ENCODE measurements around the gene ARHGEF25.
"Not testable (repeated sequence)": the region's sequence is repeated elsewhere in the genome, so short reads cannot be mapped to it uniquely, and the experiment has no call there.

ARHGEF25 gene

DNA sequence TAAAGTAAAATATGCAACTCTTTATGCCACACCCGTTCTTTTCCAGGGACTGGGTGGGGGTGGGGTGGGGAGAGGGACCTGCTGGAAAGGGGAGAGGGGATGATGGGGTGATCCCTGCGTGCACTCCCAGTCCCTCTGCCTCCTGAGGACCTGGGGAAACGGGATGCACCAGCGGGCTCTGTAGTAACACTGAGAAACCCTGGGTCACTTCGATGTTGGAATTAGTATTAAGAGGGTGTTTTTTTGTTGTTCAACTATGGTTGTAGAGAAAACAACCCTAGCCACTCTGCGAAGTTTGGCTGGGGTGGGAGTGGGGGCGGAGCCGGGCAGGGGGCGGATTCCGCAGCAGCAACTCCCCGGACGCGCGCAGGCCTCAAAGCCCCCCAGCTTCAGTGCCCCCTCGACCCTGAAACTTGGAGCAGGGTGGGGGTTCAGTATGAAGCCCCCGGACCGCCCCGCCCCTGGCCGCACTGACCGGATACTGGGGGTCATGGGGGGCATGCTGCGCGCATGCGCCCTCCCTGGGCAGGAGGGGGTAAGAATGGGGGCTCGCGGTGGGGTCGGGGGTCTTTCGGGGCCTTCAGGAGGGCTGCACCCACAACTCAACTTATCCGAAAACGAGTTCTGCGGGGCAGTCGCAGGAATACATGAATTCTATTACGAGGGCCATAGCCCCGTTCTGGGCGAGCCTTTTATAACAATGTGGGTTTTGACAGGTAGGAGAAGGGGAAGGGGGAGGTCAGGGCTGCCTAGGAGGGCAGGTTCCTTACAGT, 1.3 kb upstream of the ARHGEF25 start:
- DNase-seq: no peak

DNA sequence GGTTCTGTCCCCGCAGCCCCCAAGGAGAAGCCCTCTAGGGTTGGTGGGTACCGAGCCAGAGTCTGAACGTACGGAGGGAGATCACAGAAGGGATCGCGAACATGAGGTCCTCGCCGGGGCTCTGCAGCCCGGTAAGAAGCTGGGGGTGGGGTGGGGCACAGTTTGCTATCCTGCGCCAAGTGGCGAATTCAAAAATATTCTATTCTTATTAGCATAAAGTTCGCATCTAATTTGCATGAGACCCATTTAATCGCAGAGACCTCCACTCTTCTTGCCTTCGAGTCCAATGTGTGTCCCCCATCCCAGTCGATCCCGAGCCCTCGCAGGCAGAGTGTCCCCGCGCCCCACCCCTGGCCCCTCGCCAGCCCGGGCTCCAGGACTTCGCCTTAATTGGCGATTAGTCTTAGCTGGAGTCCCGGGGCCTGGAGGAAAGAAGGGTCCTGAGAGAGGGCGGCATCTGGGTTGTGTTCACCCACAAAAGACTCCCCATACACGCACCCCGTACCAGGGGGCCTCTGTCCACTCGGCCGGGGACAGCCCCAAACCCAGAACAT, 604 bp upstream of the ARHGEF25 start:
- DNase-seq: no peak

DNA sequence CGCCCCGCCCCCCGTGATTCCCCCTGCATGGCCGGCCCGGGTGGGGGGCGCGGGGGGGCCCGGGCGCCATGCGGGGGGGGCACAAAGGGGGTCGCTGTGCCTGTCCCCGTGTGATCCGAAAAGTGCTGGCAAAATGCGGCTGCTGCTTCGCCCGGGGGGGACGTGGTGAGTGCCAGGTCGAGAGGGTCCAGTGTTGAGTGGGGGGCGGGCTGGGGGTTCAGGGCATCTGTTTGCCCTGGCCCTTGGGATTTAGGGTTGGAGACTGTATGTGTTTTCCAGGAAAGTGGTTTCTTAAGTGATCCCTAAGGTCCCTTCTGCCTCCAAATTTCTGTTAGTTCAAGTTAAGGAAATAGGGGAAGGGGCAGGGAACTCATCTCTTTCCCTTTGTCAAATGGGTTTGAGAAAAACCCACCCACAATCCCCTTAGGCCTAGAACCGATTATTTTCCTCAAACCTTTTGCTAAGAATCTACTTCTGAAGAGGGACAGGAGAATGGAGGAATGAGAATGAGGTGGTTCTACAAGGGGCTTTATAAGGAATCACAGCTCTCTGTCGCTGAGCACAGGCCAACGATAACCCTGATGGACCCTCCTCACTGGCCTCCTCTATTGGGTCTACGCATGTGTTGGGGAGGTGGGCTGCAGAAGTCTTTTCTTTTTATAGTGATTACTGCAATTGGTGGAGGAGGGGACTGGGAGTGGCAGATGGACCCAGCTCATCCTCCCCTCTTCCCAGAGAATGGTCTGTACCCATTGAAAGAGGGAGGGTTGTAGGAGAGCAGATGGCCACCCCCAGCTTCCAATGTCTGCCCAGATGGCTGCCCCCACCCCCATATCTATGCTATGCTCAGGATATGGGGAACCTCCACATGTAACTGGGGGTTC, 834 bp downstream of the ARHGEF25 start:
- DNase-seq: no peak

DNA sequence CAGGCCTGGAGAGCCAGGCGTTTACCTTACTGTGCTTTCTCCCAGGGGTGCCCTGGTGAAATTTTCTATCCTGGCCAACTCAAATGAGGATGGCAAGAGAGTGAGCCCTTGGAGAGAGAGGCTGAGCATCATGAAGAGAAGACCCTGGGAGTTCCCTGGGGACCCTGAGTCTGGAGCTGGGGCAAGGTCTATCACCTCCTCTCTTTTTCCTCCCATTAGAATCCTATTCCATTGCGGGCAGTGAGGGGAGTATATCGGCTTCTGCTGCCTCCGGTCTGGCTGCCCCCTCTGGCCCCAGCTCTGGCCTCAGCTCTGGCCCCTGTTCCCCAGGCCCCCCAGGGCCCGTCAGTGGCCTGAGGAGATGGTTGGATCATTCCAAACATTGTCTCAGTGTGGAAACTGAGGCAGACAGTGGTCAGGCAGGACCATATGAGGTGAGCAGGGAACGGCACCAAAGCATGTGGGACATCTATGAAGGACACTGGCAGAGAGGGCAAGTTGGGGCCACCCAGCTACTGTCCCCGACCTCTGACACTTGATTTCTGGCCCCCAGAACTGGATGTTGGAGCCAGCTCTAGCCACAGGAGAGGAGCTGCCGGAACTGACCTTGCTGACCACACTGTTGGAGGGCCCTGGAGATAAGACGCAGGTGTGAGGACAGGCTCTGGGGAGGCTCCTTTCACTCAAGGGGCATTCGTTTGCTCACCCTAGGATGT, 1.6 kb downstream of the ARHGEF25 start:
- no peak for DNase-seq

DNA sequence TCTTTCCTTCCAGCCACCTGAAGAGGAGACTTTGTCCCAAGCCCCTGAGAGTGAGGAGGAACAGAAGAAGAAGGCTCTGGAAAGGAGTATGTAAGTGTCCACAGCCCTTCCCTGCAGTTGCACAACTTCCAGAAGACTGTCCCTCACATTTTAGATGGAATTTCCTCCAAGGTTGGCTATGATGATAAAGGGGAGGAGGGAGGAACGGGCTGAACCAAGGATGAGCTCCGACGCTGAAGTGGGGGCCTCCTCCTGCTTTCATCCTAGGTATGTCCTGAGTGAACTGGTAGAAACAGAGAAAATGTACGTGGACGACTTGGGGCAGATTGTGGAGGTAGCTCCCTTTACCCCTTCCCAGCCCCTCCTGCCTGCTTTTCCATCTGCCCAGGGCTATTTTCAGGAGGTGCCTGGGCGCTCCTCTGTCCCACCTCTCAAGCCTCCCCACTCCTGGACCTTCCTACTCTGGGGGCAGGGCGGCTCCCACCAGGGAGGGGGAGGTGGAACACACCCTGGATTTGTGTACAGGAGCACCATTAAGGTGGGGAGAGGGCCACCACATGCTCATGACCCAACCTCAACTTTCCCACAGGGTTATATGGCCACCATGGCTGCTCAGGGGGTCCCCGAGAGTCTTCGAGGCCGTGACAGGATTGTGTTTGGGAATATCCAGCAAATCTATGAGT, 2.3 kb downstream of the ARHGEF25 start:
- DNase-seq: no peak

DNA sequence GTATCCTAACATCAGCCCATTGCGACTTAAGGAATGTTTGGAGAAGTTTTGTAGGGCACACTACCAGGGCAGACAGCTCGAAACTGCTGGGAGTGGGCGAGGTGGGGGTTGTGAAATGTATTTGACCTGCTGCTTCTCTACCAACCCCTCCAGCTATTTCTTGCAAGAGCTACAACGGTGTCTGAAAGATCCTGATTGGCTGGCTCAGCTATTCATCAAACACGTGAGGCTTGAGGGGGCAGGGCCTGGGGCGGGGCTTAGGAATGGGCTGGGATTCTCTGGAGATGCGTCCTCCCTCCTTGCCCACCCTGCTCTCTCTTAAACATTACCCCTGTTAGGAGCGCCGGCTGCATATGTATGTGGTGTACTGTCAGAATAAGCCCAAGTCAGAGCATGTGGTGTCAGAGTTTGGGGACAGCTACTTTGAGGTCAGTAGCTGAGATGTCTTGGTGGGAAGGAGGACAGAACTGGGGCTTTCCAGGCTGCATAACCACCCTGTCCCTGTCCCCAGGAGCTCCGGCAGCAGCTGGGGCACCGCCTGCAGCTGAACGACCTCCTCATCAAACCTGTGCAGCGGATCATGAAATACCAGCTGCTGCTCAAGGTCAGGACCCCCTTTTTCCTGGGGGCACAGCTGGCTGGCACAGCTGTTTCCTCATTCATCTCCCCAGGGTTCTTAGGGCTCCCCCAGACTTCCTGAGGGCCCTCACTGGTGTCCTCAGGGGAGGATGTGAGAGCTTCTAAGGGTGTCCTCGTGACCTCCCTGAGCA, 3.1 kb downstream of the ARHGEF25 start:
- DNase-seq: peak; percentile 18

DNA sequence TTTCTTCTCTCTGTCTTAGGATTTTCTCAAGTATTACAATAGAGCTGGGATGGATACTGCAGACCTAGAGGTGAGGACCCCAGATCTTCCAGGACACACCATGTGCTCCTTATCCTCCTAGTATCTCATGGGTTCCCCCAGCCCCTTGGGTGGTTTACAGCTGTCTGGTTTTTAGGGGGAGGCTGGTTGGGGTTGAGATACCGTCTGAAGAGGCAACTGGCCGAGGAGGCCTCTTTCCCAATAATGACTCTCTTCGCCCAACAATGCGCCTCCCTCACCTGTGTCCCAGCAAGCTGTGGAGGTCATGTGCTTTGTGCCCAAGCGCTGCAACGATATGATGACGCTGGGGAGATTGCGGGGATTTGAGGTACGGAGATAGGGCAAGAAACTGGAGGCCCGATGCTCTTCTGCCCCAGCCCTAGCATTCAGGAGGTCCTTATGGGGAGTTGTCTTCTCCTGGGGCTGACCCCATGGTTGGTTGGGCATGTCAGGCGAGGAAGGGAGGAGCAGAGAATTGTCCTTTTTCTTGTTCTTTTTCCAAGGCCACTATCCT, 3.8 kb downstream of the ARHGEF25 start:
- DNase-seq: no peak

DNA sequence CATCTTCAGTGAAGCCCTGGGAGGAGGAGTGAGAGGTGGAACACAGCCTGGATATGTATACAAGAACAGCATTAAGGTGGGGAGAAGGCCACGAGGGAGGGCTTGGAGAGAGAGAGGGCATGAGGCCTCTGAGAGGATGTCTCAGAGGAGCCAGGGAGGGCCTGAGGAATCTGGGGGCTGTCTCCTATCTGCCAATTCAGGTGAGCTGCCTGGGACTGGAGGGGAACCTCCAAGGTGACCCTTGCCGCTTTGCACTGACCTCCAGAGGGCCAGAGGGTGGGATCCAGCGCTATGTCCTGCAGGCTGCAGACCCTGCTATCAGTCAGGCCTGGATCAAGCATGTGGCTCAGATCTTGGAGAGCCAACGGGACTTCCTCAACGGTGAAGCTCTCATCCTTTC, 4.4 kb downstream of the ARHGEF25 start:
- no peak for DNase-seq

DNA sequence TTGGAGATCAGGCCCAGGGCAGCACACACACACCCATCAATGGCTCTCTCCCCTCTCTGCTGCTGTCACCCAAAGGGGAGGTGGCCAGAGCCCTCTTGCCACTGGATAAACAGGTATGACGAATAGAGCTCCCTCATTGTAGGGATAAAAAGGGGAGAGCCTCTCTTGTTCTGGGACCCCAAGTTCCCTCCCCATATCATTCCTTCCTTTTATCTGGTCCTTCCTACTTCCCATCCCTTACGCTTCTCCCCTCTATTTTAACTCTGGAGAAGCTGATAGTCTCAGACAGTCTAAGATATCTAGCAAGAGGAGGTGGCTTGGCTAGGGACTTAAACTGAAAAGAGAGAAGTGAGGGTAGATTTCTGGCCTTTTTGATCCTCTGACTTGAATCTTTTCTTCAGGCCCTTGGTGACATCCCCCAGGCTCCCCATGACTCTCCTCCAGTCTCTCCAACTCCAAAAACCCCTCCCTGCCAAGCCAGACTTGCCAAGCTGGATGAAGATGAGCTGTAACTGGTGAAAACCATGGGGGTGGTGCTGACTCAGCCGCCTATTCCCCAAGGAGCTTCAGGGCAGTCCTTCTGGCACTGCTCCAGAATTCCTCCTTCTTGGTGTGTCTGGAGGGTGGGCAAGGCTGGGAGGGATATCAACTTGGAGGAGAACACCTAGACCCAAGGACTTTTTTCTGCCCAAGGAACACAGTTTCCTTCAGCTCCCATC, 5.3 kb downstream of the ARHGEF25 start:
- DNase-seq: no peak

DNA sequence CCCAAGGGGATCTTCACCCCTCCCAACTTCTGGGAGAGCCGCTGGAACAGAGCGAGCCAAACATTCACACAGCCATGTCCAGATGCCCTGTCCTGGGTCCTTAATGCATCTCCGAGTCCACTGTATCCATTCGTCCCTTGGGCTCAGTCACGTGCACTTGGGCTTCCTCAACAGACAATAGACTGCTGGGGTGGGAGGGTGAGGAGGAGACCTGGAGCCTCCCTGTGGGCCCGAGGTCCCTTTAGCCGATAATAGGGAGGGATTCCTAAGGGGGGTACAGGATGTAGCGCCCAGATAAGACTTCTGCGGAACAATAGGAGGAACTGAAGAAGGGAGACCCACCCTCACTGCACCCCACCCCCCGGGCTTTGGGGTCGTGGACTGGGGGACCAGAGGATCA, 6.7 kb downstream of the ARHGEF25 start:
- no peak for DNase-seq

DNA sequence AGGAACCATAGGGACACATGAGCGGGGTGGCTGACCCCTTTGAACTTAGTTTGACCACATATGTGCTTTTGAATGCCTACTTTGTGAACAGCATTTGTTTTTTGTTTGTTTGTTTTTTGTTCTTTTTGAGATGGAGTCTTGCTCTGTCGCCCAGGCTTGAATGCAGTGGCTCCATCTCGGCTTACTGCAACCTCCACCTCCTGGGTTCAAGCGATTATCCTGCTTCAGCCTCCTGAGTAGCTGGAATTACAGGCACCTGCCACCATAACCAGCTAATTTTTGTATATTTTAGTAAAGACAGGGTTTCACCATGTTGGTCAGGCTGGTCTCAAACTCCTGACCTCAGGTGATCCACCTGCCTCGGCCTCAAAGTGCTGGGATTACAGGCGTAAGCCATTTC, 7.2 kb downstream of the ARHGEF25 start:
- not testable (repeated sequence) for DNase-seq

DNA sequence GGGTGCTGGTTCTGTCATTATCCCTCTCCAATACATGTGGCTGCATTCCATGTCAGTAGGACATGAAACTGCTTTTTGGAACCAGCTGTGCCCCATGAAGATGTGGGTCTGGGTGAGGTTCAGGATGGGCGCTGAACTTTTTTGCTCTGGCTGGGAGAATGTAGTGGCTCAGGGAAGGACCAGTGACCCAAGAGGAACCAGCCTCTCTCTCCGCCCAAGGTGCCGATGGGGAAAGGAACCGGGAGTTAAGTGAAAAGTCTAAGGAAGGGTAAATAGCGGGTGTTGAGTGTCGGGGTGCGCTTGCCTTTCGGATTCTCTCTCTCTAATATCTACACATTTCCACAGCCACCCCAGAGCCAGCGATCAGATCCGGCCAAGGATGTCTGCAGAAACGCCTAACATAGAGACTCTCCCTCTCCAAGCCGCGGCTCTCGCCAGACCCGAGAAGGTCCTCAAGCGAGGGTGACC, 7.8 kb downstream of the ARHGEF25 start:
- DNase-seq: no peak

DNA sequence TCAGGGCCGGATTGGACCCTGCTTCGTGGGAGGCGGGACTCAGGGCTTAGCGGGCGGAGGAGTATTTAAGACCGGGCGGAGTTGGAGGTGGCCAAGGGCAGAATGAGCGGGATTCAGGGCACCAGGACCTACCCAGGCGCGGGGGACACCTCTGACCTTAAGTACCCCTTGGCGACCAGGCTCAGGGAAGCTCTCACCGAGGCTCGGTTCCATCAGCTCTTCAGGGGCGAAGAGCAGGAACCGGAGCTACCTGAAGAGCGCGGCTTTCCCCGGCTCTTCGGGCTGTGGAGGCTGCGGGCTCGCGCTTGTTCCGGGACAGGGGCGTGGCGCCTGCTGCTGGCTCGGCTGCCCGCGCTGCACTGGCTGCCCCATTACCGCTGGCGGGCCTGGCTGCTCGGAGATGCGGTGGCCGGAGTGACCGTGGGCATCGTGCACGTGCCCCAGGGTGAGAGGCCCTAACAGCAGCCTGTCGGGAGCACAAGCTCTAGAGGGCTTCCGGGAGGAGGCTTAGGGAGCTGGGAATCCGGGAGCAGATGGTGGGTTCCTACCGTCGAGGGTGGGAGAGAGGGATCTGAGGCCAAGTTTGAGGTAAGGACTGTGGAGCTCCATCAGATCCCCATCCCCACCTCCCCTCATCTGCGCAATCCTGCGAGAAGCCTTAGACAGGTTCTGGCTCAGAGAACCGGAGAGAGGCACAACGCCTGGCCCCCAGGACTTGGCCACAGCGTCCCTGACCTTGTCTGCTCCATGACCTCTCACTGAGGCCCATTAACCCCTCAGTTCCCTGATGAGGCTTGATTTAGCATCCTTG, 8.4 kb downstream of the ARHGEF25 start:
- no peak for DNase-seq

DNA sequence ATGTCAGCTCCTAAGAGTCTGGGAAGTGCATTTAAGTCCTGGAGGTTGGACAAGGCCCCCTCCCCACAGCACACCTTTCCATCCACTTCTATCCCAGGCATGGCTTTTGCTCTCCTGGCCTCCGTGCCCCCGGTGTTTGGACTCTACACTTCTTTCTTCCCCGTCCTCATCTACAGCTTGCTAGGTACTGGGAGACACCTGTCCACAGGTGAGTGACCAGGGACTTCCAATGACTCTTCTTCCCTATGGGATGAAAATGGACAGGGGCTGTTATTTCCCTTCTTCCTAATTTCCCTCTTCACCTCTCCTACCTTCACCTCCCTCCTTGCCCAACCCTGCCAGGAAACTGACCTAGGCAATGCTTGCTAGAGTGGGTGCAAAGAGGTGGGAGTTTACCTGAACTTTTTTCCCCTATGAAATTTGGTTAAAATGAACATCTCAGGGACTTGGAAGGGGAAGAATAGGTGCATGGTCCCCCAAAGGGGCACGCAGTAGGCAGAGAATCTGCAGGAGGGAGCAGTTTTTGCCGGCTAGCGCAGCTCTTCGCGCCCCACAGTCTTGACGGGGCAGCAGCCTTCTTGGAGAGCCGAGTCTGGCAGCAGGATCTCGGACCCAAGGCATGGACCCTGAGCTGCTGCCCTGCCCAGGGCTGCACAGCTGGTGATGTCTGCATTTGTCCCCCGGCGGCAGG, 9.2 kb downstream of the ARHGEF25 start:
- no peak for DNase-seq

DNA sequence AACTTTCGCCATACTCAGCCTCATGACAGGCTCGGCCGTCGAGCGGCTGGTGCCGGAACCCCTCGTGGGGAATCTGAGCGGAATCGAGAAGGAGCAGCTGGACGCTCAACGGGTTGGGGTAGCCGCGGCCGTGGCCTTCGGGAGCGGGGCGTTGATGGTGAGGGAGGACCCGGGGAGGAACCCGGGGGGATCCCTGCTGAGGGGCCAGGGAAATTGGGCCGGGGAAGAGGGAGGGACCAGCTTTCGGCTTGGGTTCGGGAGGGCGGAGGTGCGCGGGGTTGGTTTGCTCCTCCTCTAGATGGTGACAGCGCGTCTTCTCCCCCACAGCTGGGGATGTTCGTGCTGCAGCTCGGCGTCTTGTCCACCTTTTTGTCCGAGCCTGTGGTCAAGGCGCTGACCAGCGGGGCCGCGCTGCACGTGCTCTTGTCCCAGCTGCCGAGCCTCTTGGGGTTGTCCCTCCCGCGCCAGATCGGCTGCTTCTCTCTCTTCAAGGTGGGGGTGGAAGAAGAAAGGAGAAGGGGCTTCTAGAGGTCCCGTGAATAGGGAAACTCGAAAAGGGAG, 9.8 kb downstream of the ARHGEF25 start:
- no peak for DNase-seq

DNA sequence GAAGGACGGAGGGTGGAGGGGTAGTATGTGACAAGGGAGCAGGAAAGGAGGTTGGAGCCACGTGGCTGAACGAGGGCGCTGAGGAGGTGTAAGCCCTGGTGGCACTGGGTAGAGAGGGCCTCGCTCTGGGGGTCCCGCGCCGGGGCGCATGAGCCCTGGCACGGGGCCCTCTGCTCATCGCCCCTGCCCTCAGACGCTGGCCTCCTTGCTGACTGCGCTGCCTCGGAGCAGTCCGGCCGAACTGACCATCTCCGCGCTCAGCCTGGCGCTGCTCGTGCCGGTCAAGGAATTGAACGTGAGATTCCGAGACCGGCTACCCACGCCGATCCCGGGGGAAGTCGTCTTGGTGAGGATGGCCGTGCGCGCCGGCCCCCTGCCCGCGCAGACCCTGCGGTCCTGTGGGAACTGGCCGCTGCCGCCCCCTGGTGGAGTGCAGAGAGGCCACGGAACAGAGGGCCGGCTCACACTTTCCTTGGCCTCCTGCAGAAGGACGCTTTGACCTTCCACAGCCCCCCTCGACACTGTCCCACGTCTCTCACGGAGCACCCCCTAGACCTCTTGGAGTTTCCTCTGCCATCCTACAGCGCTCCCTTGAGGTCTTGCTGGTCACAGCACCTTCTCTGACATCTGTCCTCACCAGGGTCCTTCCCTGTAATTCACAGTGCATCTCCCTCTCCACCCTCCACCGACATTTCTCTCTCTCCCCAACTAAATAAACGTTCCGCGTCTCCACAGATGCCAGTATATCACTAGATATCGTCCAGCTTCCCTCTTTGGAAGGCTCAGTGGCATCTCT, 10.5 kb downstream of the ARHGEF25 start:
- DNase-seq: peak; percentile 61

DNA sequence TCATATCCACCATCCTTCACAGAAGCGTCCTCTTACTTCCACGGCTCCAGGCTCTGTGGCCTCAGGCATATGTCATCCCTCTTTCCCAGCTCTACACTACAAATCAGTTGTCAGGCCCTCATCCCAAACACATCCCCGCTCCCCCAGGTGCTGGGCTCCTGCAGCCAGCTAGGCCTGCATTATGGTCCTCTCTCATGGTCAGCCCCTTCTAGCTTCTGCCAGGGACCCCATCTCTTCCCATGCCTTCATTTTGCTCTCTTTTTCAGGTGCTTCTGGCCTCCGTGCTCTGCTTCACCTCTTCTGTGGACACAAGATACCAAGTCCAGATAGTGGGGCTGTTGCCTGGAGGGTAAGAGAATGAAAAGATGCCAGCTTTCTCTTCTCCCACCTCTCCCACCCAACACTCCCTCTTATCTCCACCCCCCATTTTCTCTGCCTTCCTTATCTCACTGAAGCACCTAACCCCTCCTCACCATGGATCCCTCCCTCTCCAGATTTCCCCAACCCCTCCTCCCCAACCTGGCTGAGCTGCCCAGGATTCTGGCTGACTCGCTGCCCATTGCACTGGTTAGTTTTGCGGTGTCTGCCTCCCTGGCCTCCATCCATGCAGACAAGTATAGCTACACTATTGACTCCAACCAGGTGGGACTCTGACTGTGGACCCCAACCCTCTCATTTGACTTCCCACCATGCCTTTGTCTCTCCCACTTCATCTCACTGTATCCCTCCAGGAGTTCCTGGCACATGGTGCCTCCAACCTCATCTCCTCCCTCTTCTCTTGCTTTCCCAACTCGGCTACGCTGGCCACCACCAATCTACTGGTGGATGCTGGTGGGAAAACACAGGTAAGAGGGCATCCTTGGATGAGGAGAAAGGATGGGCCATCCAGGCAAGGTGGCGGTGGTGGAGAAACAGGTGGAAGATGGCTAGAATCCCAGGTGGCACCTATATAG, 11.3 kb downstream of the ARHGEF25 start:
- no peak for DNase-seq

All from activated CD4-positive, alpha-beta T cell treated with anti-CD3 and anti-CD28 coated beads, Interleukin-10, Interleukin-2, amounts not matched to agents 100 ng/mL and 50 ng/mL, durations not matched to agents 16 hours and 8 hours (primary cell).